Measurements from ENCODE around the gene SUSD6. TPM values are rescaled to one million over a fixed set of nuclear protein-coding genes. Genes with fewer than 3 reads are reported as not detected.

SUSD6 gene
- total and polyA plus RNA-seq, 4 donors: 16.0 to 75.1 (median 61.0) TPM

DNA sequence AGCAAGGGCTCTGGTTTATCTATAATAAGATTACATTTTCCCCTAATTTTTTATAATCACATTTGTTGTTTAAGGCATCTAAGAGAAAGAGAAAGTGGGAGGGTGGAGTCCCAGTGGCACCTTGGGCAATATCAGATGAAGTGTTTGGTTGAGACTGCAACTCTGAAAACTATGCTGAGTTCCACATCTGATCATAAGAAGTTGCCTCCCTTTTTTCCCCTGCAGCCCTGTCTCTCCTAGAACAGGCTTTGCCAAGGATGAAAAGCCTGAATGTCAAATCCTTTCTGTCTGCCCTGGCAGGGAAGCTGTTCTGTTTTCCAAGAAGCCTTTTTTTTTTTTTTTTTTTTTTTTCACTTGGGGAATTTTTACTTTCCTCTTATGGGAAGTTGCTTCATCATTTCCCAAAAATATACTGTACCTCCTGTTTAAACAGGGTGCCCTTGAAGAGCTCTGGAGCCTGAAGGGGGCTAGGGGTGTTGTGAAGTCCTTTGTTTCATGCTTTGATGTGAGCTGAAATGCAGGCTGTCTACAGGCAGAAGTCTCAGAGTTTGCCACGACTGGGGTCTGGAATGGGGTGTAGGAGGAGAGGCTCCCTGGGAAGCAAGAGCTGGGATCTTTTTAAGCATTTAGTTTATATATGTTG lies 71.3 kb downstream of the SUSD6 start:
- H3K9ac ChIP-seq (ENCODE audit: insufficient read depth in 1 of 2, low read length in 2 of 2): no peak overlapping the region
- ATAC-seq (ENCODE audit: insufficient read depth, low FRiP score) (peak; percentile 64), DNase-seq (peak in 2 of 3 donors; percentile 52 to 57)
- H3K9me3 ChIP-seq (ENCODE audit: control insufficient read depth in 4 of 4, insufficient read depth in 3 of 4, low read length in 3 of 4): no peaks in the 10 kb centered on the region
- H3K36me3 ChIP-seq (ENCODE audit: control insufficient read depth in 4 of 4, insufficient read depth in 4 of 4, low read length in 4 of 4): no peaks in the 10 kb centered on the region
- TF ChIP-seq, protein P1, sequence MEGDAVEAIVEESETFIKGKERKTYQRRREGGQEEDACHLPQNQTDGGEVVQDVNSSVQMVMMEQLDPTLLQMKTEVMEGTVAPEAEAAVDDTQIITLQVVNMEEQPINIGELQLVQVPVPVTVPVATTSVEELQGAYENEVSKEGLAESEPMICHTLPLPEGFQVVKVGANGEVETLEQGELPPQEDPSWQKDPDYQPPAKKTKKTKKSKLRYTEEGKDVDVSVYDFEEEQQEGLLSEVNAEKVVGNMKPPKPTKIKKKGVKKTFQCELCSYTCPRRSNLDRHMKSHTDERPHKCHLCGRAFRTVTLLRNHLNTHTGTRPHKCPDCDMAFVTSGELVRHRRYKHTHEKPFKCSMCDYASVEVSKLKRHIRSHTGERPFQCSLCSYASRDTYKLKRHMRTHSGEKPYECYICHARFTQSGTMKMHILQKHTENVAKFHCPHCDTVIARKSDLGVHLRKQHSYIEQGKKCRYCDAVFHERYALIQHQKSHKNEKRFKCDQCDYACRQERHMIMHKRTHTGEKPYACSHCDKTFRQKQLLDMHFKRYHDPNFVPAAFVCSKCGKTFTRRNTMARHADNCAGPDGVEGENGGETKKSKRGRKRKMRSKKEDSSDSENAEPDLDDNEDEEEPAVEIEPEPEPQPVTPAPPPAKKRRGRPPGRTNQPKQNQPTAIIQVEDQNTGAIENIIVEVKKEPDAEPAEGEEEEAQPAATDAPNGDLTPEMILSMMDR (IDR thresholded peaks at IDR 0.05; ENCODE audit: control extremely low read depth, extremely low read depth): no peak
- H3K4me1 ChIP-seq (ENCODE audit: control insufficient read depth in 5 of 5, insufficient read depth in 5 of 5, low read length in 5 of 5): peaks cover 9 to 30% (median 26%) of the 10 kb centered on the region in 5 donors
- H3K27ac ChIP-seq (ENCODE audit: low read depth in 1 of 2, low read length in 1 of 2): peak overlapping the region in 1 of 2 donors; percentile 76
- no peaks in the 10 kb centered on the region for H3K27me3 ChIP-seq (ENCODE audit: control insufficient read depth in 3 of 3, insufficient read depth in 3 of 3, low read length in 2 of 3)
- no peak overlapping the region for H3K4me3 ChIP-seq
- WGBS, 2 donors: 33 to 62% methylated on average over 1 of the region's 1 CpG

- ATAC-seq (ENCODE audit: insufficient read depth, low FRiP score) (no peak), DNase-seq (no peak)
- no peak overlapping the region for H3K4me3 ChIP-seq
- TF ChIP-seq, protein P1 (IDR thresholded peaks at IDR 0.05; ENCODE audit: control extremely low read depth, extremely low read depth): no peak
- peaks cover 12 to 42% (median 31%) of the 10 kb centered on the region in 5 donors for H3K4me1 ChIP-seq (ENCODE audit: control insufficient read depth in 5 of 5, insufficient read depth in 5 of 5, low read length in 5 of 5)
- WGBS, 2 donors: 71 to 73% methylated on average over 3 of the region's 3 CpGs
- no peaks in the 10 kb centered on the region for H3K9me3 ChIP-seq (ENCODE audit: control insufficient read depth in 4 of 4, insufficient read depth in 3 of 4, low read length in 3 of 4)
- H3K9ac ChIP-seq (ENCODE audit: insufficient read depth in 1 of 2, low read length in 2 of 2): no peak overlapping the region
- no peaks in the 10 kb centered on the region for H3K27me3 ChIP-seq (ENCODE audit: control insufficient read depth in 3 of 3, insufficient read depth in 3 of 3, low read length in 2 of 3)
- H3K36me3 ChIP-seq (ENCODE audit: control insufficient read depth in 4 of 4, insufficient read depth in 4 of 4, low read length in 4 of 4): no peaks in the 10 kb centered on the region
- H3K27ac ChIP-seq (ENCODE audit: low read depth in 1 of 2, low read length in 1 of 2): peak overlapping the region in 1 of 2 donors; percentile 29
These were observed 72.6 kb downstream of the SUSD6 start for GRCh38 chr14:69683971-69684370.

- TF ChIP-seq, protein P1 (IDR thresholded peaks at IDR 0.05; ENCODE audit: control extremely low read depth, extremely low read depth): no peak
- WGBS, 2 donors: 36 to 40% methylated on average over 6 of the region's 6 CpGs
- Histone ChIP-seq H3K4me3 (no peak overlapping the region), H3K27ac (ENCODE audit: low read depth in 1 of 2, low read length in 1 of 2) (peak overlapping the region in 1 of 2 donors; percentile 70), H3K4me1 (ENCODE audit: control insufficient read depth in 5 of 5, insufficient read depth in 5 of 5, low read length in 5 of 5) (peaks cover 12 to 42% (median 31%) of the 10 kb centered on the region in 5 donors), H3K9me3 (ENCODE audit: control insufficient read depth in 4 of 4, insufficient read depth in 3 of 4, low read length in 3 of 4) (no peaks in the 10 kb centered on the region), H3K9ac (ENCODE audit: insufficient read depth in 1 of 2, low read length in 2 of 2) (no peak overlapping the region), H3K27me3 (ENCODE audit: control insufficient read depth in 3 of 3, insufficient read depth in 3 of 3, low read length in 2 of 3) (no peaks in the 10 kb centered on the region), H3K36me3 (ENCODE audit: control insufficient read depth in 4 of 4, insufficient read depth in 4 of 4, low read length in 4 of 4) (no peaks in the 10 kb centered on the region)
- ATAC-seq (ENCODE audit: insufficient read depth, low FRiP score) (no peak), DNase-seq (no peak)
These were observed 73.2 kb downstream of the SUSD6 start for GRCh38 chr14:69684461-69685217.
